ENCODE measurements around the gene PDP2. TPM values are rescaled to one million over a fixed set of nuclear protein-coding genes. Genes with fewer than 3 reads are reported as not detected.
"Not testable (repeated sequence)": the region's sequence is repeated elsewhere in the genome, so short reads cannot be mapped to it uniquely, and the experiment has no call there.

The PDP2 gene
- total RNA-seq, 1 donor from 2014 or later, result 11.5 TPM

DNA sequence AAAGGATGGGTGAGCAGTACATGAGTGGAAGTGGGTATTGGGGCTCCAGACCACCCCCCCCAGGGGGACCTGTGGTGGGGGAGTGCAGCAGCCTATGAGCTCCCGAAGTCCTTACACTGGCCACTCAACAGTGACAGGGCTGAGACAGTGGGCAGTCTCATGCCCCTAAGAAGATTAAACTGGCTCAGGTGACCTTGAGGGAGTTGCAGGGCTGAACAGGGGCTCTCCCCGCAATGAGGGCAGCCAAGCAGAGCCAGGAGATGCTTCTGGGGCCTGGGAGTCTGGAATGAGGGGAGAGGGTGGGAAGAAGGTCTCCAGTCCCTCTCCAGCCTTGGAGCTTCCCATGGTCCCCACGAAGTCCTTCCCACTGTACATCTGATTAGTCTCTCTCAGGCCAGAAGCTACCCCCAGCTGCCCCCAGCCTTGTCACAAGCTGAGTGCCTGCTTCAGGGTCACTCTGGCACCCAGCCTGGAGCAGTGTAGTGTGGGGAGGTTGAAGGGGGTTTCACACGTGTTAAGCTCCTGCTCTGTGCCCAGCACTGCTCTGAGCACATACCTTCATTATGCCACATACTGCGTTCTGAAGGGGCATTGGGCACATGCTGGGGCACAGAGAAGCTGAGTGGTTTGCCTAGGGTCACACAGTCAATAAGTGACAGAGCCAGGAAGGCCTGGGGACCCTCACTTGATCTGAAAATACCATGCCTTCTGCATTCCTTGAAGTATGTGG is 39.4 kb downstream of the PDP2 start:
- no peak for DNase-seq (ENCODE audit: low spot score)

DNA sequence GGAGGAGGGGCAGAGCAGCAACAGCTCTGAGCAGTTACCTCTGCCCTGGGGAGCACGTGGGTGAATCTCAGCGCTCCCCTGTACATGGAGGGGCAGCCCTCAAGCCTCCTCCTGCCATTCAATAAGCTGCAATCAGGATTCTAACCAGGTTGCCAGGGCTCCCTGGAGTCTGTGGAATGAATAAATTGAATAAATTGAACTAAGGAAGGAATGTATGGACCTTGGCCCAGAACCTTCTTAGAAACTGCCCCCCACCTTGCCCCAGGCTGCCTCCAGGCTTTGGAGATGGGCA is 39.9 kb downstream of the PDP2 start:
- no peak for DNase-seq (ENCODE audit: low spot score)

DNA sequence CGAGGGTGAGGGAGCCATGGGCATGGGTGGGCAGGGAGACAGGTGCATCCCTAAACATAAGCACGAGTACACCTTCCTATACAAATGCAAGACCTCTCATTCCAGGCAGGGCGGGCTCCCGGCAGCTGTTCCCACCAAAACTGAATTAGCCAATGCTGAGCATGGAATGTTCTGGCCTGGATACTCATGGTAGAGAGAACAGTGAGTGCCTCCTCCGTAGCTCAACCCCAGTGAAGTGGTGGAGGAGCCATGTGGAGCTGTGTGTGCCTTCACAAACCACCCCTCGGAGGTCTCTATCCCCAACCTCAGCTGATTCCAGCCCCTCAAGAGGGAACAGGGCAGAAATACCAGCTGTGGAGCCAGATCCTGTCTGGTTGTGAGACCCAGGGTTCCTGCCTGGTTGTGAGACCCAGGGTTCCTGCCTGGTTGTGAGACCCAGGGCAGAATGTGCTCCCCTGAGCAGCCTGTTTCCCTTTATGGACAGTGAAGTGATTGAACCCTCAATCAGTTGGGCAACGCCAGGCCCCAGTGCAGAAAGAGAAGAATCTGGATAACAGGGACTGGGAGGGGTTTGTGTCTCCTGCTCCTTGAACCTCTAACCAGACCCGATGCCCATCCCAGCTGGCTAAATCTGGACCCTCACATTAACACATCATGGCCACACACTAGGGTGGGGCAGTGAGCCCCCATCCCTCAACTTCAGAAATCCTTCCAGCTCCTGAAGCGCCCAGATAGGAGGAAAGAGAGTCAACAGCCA is 40.8 kb downstream of the PDP2 start:
- no peak for DNase-seq (ENCODE audit: low spot score)

DNA sequence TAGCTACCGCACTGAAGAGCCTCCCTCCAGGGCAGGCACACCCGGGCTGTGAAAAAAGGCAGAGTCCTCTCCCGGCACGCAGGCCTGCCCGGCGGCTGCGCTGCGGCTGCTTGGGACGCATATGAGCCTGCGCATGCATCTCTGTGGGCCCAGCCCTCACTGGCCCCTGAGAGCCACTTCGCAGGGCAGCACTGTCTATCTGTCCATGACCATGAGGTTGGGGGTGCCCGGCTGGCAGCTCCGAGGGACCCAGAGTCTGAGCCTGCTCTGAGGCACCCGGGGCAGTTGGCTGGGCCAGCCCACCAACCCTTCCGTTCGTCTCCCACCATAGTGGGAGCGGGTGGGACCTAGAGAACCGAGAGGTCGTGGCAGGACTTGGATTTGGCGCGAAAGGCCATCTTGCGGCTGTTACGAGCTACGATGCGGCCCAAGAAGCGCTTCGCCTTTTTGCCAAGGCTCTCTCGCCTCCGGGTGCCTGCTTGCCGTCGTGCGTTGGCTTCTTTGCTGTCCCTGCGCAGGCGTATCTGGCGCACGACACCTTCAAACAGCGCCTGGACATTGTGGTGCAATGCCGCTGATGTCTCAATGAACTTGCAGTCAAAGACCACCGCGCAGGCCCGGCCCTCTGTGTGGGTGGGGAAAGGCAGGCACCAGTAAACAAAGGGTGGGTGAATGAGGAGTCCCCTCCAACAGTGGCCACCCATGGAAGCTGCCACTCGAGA is 41.6 kb downstream of the PDP2 start:
- DNase-seq (ENCODE audit: low spot score), result no peak

DNA sequence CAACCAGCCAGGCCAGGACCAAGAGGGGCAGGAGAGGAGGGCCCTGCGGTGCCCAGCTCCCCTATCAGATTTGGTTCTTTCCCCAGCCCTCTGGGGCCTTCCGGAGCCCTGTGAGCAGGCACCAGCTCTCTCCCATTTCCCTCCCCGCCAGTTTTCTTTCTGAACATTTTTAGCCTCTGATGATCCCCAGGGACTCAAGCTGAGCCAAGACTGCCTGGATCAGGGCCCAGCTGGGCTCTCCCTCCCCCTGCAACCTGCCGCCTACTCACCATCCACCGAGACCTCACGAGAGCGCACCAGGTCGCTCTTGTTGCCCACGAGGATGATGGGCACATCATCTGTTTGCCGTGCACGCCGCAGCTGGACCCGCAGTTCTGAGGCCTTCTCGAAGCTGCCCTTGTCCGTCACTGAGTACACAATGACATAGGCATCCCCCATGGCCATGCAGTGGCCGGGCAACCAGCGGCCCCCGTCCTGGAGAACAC is 43.0 kb downstream of the PDP2 start:
- DNase-seq (ENCODE audit: low spot score), result peak; percentile 68

DNA sequence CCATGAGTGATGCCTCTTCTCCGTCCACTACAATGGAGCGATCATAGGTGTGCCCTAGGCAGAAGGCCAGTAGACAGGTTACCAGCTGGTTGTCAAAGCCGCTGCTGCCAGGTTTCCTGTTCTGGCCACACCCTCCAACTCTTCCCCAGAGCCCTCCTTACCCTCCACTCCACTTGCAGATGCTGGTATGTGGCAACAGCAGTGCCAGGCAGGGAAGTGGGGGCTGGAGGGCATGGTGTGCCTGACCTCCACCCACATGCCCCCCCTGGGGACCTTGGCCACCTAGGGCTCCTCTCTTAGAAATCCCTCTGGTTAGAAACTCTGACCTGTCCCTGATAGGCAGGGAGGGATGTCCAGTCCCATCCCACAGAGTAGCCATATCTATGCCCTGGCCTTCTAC is 43.6 kb downstream of the PDP2 start:
- no peak for DNase-seq (ENCODE audit: low spot score)

DNA sequence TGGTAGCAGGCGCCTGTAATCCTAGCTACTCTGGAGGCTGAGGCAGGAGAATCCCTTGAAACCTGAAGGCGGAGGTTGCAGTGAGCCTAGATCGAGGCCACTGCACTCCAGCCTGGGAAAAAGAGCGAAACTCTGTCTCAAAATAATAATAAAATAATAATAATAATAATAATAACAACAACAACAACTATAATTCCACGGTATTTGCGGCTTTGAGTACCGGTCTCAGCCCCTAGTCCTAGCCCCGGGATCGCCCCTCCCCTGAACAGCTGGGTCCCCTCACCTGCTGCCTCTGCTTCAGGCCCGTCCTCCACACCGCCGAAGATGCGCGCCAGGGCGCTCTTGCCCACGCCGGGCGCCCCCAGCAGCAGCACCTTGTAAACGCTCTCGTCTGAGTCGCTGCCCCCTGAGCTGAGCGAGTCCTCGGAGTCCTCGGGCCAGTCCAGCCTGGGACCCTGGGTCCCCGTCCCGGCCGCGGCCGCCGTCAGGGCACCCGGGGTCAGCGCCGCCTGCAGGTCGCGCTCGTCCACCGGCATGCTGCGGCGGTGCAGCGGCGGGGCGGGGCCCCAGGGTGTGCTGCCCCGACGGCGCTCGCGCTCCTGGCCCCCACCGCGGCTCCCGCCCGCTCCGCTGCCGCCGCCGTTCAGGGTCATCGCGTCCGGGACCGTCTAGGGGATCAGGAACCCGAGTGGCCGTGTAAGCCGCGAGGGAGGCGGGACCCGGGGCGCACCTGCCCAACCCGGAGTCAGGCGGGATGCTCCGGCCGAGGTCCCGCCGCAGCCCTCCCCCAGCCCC is 44.4 kb downstream of the PDP2 start:
- DNase-seq (ENCODE audit: low spot score), result no peak

DNA sequence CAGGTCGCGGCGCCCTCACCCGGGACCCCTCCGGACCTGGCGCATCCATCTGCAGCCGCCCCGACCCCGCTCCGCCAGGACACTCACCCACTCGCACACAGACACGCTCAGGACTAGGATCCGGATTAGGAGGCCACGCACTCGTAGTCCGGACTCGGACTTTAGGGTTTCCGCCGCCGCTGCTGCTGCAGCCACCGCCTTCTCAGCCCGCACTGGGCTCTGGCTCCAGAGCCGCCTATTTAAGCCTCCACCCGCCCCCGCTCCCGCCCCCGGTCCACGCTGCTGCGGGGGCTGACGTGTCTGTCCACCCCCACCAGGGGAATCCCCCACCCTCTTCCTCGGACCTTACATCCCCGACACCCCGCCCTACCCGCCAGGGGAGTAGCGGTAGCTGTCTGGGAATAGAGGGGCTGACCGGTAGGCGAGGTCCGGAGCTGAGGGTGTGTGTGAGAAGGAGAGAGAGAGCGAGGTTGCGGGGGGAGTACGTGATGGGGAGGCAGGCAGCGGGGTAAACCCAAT is 45.1 kb downstream of the PDP2 start, which contains the start of gene RRAD:
Gene RRAD (minus strand): TSS at position 214 of the 519 bp plus-strand sequence. CDS start 356 bp downstream, outside the sequence.
- DNase-seq (ENCODE audit: low spot score), result no peak

DNA sequence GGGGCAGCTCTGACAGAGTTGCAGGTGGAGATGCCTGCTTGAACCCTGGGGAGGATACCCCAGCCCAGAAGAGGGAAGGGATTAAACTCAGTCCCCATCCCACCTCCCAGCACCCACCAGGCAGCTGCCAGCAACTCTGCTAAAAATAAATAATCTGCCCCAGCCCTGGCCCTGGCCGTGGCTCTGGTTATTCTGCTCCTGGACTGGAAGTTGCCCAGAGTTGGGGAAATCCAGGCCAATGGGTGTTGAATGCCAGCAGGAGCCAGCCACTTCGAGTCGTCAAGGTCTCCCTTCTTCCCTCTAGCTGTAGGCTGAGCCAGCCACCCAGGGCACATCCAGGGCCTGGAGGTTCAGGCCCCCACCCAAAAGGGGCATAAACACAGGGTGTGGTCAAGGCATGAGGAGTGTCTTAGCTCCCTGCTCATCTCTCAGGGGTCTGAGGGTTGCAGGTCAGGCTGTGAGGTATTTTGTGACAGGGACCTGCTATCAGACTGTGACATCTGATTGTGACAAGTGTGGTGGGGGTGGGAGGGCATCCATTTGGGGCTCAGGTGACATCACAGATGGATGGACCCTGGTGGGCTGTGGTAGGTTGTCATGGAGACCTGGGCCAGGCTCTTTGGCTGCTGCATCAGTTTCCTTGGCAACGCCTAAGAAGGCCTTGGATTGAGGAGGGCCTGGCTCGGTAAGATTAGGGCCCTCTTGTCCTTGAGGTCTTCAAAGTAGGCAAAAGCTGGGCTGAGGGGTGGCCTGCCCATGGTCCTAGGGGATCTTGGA is 46.0 kb downstream of the PDP2 start:
- no peak for DNase-seq (ENCODE audit: low spot score)

DNA sequence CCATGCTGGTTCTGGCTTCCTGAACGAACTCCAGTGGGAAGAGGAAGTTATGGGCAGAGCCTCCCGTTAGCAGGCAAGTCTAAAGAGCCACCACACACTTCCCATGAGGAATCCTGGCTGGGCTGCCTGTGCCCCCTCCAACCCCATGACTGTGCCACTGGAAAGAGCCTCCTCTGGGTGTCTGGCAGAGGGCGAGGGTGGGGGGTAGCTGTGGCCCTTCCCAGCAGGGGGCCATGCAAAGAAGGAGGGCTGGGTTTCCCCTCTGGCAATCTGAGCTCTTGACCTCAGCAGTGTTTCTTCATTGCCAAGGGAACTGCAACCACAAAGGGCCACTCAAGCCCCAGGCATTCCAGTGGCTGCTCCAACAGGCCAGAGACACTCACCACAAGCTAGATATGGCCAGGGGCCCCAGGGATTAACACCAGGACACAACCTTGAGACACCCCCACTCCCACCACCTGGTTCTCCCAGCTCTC is 46.7 kb downstream of the PDP2 start:
- no peak for DNase-seq (ENCODE audit: low spot score)

DNA sequence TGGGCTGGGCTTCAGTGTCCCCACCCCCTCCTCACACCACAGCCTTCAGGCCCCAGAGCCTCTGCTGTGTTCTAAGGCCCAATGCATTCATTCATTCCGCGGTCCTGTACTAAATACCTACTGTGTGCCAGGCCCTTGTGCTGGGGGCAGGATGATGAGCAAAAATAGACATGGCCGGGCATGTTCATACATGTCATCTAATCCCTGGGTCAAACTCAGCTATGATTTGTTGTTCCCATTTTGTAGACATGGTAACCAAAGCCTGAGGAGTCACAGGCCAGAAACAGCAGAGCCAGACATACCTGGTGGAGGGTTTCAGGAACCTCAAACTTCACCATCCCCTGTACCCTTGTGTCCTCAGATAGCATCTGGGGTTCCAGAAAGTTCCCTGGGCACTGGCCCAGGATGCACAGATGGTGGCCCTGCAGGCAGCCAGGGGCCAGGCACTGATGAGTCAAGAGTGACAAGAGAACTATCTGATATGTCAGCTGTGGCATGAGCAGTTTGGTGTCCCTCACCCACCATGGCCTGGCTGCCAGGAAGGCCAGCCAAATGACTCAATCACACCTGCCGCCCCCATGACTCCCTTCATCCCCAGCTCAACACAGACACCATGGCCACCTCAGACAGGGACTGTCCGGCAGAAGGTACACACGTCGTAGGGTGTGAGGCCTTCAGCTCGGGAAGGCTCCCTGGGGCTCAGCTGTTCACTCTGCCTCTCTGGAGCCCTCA is 47.8 kb downstream of the PDP2 start:
- no peak for DNase-seq (ENCODE audit: low spot score)

DNA sequence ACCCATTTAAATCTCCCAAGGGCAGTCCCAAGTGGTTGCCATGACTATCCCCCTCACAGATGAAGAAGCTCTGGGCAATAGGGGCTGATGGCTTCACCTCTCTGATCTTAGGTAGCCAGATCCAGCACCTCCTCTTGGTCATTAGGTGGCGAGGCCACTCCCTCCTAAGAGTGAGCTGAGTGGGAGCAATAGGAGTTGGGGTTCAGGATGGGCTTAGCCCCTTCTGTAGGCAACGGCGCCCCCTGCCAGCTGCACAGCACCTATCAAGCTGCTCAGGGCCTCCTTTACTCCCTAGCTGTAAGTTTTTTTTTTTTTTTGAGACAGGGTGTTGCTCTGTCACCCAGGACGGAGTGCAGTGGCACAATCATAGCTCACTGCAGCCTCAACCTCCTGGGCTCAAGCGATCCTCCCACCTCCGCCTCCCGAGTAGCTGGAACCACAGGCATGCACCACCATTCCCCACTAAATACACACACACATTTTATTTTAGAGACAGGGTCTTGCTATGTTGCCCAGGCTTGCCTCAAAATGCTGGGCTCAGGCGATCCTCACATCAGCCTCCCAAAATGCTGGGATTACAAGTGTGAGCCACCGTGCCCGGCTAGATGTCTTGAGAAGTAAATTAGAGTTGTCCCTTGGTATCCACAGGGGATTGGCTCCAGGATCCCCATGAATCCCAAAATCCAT is 48.5 kb downstream of the PDP2 start:
- no peak for DNase-seq (ENCODE audit: low spot score)

DNA sequence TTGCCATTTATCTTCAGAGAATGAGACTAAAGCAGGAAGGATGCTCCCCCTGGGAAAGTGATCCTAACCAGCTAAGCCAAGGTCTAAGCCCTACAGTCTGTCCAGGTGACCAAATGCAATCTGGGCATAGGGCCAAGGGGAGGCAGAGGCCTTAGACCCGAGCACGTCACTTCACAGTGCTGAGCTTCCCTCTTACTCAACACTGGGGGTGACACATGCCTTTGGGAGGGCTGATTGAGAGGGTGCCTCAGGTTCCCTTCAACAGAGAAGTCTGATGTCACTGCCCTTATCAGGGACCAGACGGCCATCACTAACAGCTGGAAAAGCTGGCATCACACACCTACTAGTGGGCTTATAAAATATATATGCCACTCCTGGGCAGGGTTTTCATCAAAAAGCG is 49.9 kb downstream of the PDP2 start:
- no peak for DNase-seq (ENCODE audit: low spot score)

DNA sequence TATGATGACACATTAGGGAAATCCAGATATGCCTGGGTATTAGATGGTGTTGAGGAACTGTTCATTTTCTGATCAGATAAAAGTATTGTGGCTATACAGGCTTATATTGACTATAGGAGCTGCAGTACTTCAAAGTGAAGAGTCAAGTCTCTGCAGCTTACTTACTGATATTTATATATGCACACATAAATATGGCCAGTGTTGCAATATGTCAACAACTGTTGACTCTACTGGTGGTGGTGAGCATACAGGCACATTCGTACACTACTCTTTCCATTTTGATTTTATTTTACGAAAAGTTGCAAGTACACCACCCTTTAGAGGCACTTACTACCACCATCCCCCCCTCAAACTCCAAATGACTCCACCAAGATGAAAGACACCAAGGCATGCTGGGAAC is 51.4 kb downstream of the PDP2 start:
- DNase-seq (ENCODE audit: low spot score), result no peak

DNA sequence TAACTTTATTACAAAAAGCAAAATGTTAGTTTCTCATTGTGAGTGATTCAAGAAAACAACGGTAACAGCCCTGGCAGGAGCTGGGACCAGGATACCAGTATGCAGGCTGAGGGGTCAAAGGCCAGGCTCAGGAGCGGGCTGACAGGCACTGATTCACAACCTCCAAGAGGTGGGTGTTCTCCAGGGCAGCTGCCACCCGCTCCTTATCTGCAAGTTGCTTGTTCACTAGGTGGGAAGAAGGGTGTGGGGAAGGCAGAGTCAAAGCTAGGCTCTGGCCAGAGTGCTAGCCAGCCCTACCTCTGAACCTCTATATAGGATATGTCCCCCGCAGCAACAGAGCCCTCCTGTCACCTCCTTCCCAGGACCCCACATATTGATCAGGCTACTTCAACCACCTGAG is 51.8 kb downstream of the PDP2 start:
- no peak for DNase-seq (ENCODE audit: low spot score)

DNA sequence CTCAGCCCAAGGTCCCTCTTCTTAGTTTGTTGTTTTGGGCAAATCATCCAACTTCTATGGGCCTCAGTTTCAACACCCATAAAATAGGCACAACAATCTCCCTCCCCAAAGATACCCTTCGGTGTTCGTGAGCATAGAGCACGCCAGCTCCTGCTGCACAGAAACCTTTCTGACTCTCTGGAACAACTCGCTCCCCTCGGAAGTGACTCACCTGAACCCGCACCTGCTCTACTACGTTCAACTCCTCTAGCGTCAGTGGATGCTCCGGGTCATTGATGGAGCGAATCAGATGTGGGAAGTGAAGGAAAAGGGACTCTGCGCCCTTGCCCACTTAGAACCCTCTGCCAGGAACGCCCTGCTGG is 53.4 kb downstream of the PDP2 start:
- no peak for DNase-seq (ENCODE audit: low spot score)

DNA sequence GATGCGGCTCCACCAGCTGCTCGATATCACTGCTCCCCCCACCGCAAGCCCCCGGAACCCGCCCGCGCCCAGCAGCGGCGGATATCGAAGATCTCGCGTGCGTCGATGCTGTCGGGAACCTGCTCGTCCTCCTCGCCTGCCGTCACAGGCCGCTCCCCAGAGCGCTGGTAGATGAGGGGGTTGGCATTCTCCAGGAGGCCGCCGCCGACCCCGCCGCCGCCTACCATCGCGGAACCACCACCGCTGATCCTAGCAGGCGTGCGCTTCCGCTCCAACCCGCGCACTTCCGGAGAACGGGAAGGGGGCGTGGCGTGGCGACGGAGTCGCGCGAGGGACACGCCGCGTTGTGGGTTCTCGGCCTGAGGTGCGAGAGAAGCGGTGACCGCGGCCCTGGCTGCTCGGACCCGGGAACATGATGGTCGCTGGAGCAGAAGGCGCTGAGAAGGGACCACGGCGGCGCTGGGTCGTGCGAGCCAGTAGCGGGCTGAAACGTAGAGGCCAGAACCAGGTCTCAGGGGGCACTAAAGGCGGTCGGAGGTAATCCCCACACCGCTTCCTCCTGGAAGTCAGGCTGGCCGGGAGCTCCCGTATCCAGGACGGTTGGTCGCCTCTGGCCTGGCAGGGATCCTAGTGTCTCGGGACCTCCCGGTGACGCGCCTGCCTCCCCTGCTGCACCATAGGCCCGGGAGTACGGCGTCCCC is 54.0 kb downstream of the PDP2 start, which contains the start of gene CIAO2B:
Gene CIAO2B (minus strand): TSS at position 265 of the 701 bp plus-strand sequence. CDS start 38 bp downstream, at position 227.
- DNase-seq (ENCODE audit: low spot score), result peak; percentile 91

DNA sequence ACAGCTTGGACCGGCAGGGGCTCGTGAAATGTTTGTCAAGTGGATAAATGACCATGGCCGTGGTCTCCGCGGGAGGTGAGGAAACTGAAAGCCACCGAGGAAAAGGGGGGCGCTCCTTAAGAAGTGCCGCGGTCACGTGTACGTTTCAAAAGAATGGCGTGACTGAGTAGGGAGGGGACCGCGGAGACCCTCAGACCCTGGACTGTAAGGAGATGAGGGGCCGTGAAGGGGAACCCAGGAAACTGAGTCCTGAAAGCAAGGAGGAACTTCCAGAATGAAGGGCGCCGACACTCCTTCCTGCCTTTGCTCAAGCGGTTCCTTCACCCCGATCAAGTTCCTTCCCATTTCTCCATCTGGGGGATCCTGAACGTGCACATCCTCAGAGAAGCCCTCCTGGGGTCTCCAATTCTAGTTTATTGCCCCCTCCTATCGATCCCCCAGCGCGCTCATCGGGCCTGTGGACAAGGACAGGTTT is 54.6 kb downstream of the PDP2 start:
- DNase-seq (ENCODE audit: low spot score), result not testable (repeated sequence)

Measured in ureter (tissue), 1 donor.